Endothelial cell of umbilical vein (primary cell): ENCODE data around the gene ACTL7B. TPM values are rescaled to one million over a fixed set of nuclear protein-coding genes. Genes with fewer than 3 reads are reported as not detected.

Experiments used
- BruUV-seq: library from RNA; stranded (reverse); fragments of 400-500 nt; replicated peaks from 2 replicates; lab custom pipeline; 2021; lab: Mats Ljungman, UMichigan
- CTCF ChIA-PET: fragments of 300-600, 350-600 bp; sonication (Branson Sonifier 250); formaldehyde crosslinking; loops from one replicate; lab custom pipeline; 2021; ENCODE audit warnings: antibody characterized with exemption, inconsistent platforms; lab: Charles Lee
- POLR2A ChIA-PET: fragments of 300-600, 350-600 bp; sonication (Branson Sonifier 250); formaldehyde crosslinking; loops from one replicate; lab custom pipeline; 2021; ENCODE audit warnings: antibody characterized with exemption, inconsistent platforms; lab: Charles Lee
- DNase-seq: peaks from one replicate; pipeline ENCODE4 v3.0.0-alpha.2; 2011; ENCODE audit warnings: low read depth, low spot score
- FAIRE-seq: peaks from 2 replicates; lab custom pipeline; 2011; peaks lifted over from hg19 to GRCh38; lab: Jason Lieb, UNC
- H2AFZ ChIP-seq: 2 replicates; pipeline ENCODE4 v1.6.0; 2012; ENCODE audit warnings: low read depth, low read length, control low read depth, inconsistent platforms
- H3K27ac ChIP-seq: 2 replicates; pipeline ENCODE4 v1.5.1; 2011; ENCODE audit warnings: low read depth, mild to moderate bottlenecking, control low read depth, low read length, moderate library complexity; ENCODE audit not compliant: insufficient read depth
- H3K27me3 ChIP-seq, 2 experiments: 2 replicates each; pipeline versions ENCODE4 v1.6.0 to v1.6.1; 2011; ENCODE audit warnings: low read length in 2 of 2, mixed read lengths in 1 of 2; ENCODE audit not compliant: control insufficient read depth in 2 of 2, insufficient read depth in 2 of 2
- H3K36me3 ChIP-seq, 2 experiments: 2 replicates in 1 of 2; 3 replicates in 1 of 2; pipeline ENCODE4 v1.5.1; 2011; ENCODE audit warnings: low read length in 2 of 2, mild to moderate bottlenecking in 1 of 2, moderate library complexity in 1 of 2; ENCODE audit not compliant: control insufficient read depth in 2 of 2, insufficient read depth in 2 of 2; ENCODE audit errors: extremely low read depth in 1 of 2
- H3K4me1 ChIP-seq: 3 replicates; pipeline ENCODE4 v1.5.1; 2011; ENCODE audit warnings: mild to moderate bottlenecking, low read length; ENCODE audit not compliant: control insufficient read depth, insufficient read depth; ENCODE audit errors: extremely low read depth
- H3K4me2 ChIP-seq: 2 replicates; pipeline ENCODE4 v1.6.1; 2011; ENCODE audit warnings: low read length, control low read depth, mixed read lengths; ENCODE audit not compliant: insufficient read depth
- H3K4me3 ChIP-seq, 3 experiments: fragments of 200-600 bp in 1 of 3; sonication (generic), shearing (Covaris generic) in 1 of 3; replicated peaks in 1 of 3; 2 replicates each; pipeline ENCODE4 v1.5.1; 2011 to 2016; ENCODE audit warnings: control low read depth in 3 of 3, low read length in 3 of 3, mild to moderate bottlenecking in 2 of 3, inconsistent platforms in 1 of 3, low read depth in 1 of 3, moderate library complexity in 1 of 3; ENCODE audit not compliant: insufficient read depth in 1 of 3
- H3K79me2 ChIP-seq: 2 replicates; pipeline ENCODE4 v1.6.0; 2012; ENCODE audit warnings: low read length, inconsistent platforms; ENCODE audit not compliant: control insufficient read depth, insufficient read depth
- H3K9ac ChIP-seq: replicated peaks from 2 replicates; pipeline ENCODE3; 2011; ENCODE audit warnings: low read length, control low read depth; ENCODE audit not compliant: insufficient read depth; ENCODE audit errors: extremely low read depth
- H3K9me1 ChIP-seq: replicated peaks from 3 replicates; pipeline ENCODE4 v1.6.0; 2011; ENCODE audit warnings: mild to moderate bottlenecking, low read length; ENCODE audit not compliant: control insufficient read depth, insufficient read depth; ENCODE audit errors: extremely low read depth
- H3K9me3 ChIP-seq: replicated peaks from 2 replicates; pipeline ENCODE4 v1.5.1; 2012; ENCODE audit warnings: low read length, inconsistent platforms; ENCODE audit not compliant: control insufficient read depth, insufficient read depth
- H4K20me1 ChIP-seq: replicated peaks from 2 replicates; pipeline ENCODE3; 2011; ENCODE audit warnings: mild to moderate bottlenecking, low read length; ENCODE audit not compliant: control insufficient read depth, insufficient read depth; ENCODE audit errors: extremely low read depth
- EZH2 ChIP-seq: IDR thresholded peaks from 2 replicates; pipeline ENCODE4 v1.6.1; 2012; ENCODE audit warnings: borderline replicate concordance, low read depth, mild to moderate bottlenecking, moderate library complexity, low read length, inconsistent platforms; ENCODE audit not compliant: severe bottlenecking
- FOS ChIP-seq: IDR thresholded peaks from 2 replicates; pipeline ENCODE4 v1.6.1; 2011; ENCODE audit warnings: mild to moderate bottlenecking, low read length, moderate library complexity, borderline replicate concordance; ENCODE audit not compliant: insufficient read depth
- GATA2 ChIP-seq: IDR thresholded peaks from 2 replicates; pipeline ENCODE4 v1.7.0; 2011; ENCODE audit warnings: low read depth, mild to moderate bottlenecking, moderate library complexity, mixed read lengths, low read length; ENCODE audit not compliant: insufficient read length, insufficient read depth
- JUN ChIP-seq: IDR thresholded peaks from 2 replicates; pipeline ENCODE4 v1.6.1; 2011; ENCODE audit warnings: borderline replicate concordance, low read depth; ENCODE audit not compliant: insufficient read length, insufficient read depth
- MYC ChIP-seq: IDR thresholded peaks from one replicate; pipeline ENCODE4 v1.6.1; 2011; ENCODE audit warnings: mild to moderate bottlenecking, low read depth, low read length
- POLR2A ChIP-seq: IDR thresholded peaks from 2 replicates; pipeline ENCODE4 v1.6.1; 2012; ENCODE audit warnings: low read depth, mild to moderate bottlenecking, control low read depth, low read length
- POLR2AphosphoS5 ChIP-seq: IDR thresholded peaks from 2 replicates; pipeline ENCODE4 v1.6.1; 2012; ENCODE audit warnings: low read depth, mild to moderate bottlenecking, control low read depth, low read length, moderate library complexity; ENCODE audit not compliant: insufficient read depth
- dilution Hi-C: fragments of 300-500 bp; cut with MboI; formaldehyde crosslinking; loops from one replicate; pipeline ENCODE4 v1.15.0; 2019; ENCODE audit warnings: low sequenced_read_pairs; ENCODE audit not compliant: extremely low pct_ligation_motif_present
- intact Hi-C: fragments of 100-400 bp; cut with micrococcal nuclease; formaldehyde crosslinking; loops from one replicate; pipeline ENCODE4 v1.10.0; 2022
- polyA plus RNA-seq, 4 experiments: library from polyadenylated mRNA; depleted of rRNA in 3 of 4; stranded (reverse) in 3 of 4; unstranded in 1 of 4; fragments of >200 nt; gene quantifications; 2 replicates each; pipeline versions ENCODE4 v1.2.1 to v1.2.3, GENCODE V29; 2011 to 2012; ENCODE audit warnings: missing spikeins in 1 of 4
- total RNA-seq: library from RNA; stranded (reverse); gene quantifications from 2 replicates; pipeline ENCODE4 v1.2.3, GENCODE V29; 2021
- TF ChIP-seq, protein P1 (sequence below): IDR thresholded peaks from 2 replicates; pipeline ENCODE4 v1.6.1; 2011; ENCODE audit not compliant: insufficient read depth, insufficient read length
- TF ChIP-seq, protein P2 (sequence below), 2 donors: IDR thresholded peaks; 1 replicate in 1 of 2; 2 replicates in 1 of 2; pipeline ENCODE4 v1.5.1; 2011; ENCODE audit warnings: low read length in 2 of 2, mild to moderate bottlenecking in 2 of 2, moderate library complexity in 2 of 2, control low read depth in 1 of 2, inconsistent platforms in 1 of 2, low read depth in 1 of 2; ENCODE audit not compliant: insufficient read depth in 1 of 2; ENCODE audit errors: extremely low read depth in 1 of 2

The ACTL7B gene
- total and polyA plus RNA-seq, 2 donors (not counting 3 experiments of a cell fraction or from before 2014, with no cell fraction given): not detected

- H3K36me3 ChIP-seq: no peaks in the 10 kb centered on the region
- intact Hi-C loops (loop anchor here (5.0 kb wide), 1 partner anchor 548 kb away; no protein-coding TSS in a partner anchor), dilution Hi-C loops (no loop called here)
- H3K27me3 ChIP-seq: peaks cover 0 to 2% of the 10 kb centered on the region in 2 experiments
- H3K79me2 ChIP-seq: no peaks in the 10 kb centered on the region
- TF ChIP-seq POLR2A: no peak
- ChIA-PET POLR2A (no interaction called here), CTCF (interaction anchor here (1.1 kb wide), 1 partner anchor 100 kb away, joined by 3 read pairs; no protein-coding TSS in a partner anchor)
- no peaks in the 10 kb centered on the region for H4K20me1 ChIP-seq
- H3K4me1 ChIP-seq: no peaks in the 10 kb centered on the region
- H3K4me3 ChIP-seq: no peak overlapping the region
- no peak overlapping the region for H2AFZ ChIP-seq
- H3K9ac ChIP-seq: no peak overlapping the region
- no peaks in the 10 kb centered on the region for H3K9me3 ChIP-seq
- no TSS peak for BruUV-seq
- no peaks in the 10 kb centered on the region for H3K9me1 ChIP-seq
- FAIRE-seq (no peak), DNase-seq (no peak)
- H3K4me2 ChIP-seq: no peak overlapping the region
- H3K27ac ChIP-seq: no peak overlapping the region
Measured at GRCh38 chr9:108854094-108854493, 1.7 kb downstream of the ACTL7B start.

DNA sequence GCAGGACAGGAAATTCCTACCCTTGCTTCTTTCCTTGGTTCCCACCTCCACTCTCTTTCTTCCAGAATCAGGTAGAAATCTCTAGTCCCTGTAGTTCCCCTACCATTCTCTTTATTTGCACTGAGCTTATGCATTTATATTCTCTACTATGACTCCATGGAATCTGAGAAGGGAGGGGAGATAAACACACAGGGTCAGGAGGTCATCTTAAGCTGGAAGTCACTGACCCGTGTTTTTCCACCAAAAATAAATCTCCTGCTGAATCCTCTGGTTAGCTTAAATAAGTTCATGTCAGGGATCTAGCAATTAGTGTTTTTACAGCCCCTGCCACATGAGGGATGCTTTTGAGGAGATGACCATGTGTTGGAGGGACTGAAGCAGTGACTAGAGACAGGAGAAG is 3.7 kb downstream of the ACTL7B start:
- BruUV-seq: no TSS peak
- Histone ChIP-seq H3K9me1 (no peaks in the 10 kb centered on the region), H3K27ac (no peak overlapping the region), H3K9ac (no peak overlapping the region), H2AFZ (no peak overlapping the region), H3K4me2 (no peak overlapping the region), H3K4me1 (no peaks in the 10 kb centered on the region), H3K4me3 (no peak overlapping the region), H3K27me3 (peaks cover 0 to 2% of the 10 kb centered on the region in 2 experiments), H3K36me3 (no peaks in the 10 kb centered on the region), H3K9me3 (no peaks in the 10 kb centered on the region), H3K79me2 (no peaks in the 10 kb centered on the region), H4K20me1 (no peaks in the 10 kb centered on the region)
- intact Hi-C loops: loop anchor here (5.0 kb wide), 1 partner anchor 550 kb away; no protein-coding TSS in a partner anchor
- ChIA-PET CTCF (interaction anchor here (1.4 kb wide), 1 partner anchor 102 kb away, joined by 9 read pairs; no protein-coding TSS in a partner anchor), POLR2A (no interaction called here)
- no peak for FAIRE-seq
- TF ChIP-seq, protein P1, sequence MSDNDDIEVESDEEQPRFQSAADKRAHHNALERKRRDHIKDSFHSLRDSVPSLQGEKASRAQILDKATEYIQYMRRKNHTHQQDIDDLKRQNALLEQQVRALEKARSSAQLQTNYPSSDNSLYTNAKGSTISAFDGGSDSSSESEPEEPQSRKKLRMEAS: no peak
- TF ChIP-seq JUN (no peak), GATA2 (no peak), MYC (no peak), POLR2A (no peak), POLR2AphosphoS5 (no peak), EZH2 (no peak), FOS (no peak)
- TF ChIP-seq, protein P2, sequence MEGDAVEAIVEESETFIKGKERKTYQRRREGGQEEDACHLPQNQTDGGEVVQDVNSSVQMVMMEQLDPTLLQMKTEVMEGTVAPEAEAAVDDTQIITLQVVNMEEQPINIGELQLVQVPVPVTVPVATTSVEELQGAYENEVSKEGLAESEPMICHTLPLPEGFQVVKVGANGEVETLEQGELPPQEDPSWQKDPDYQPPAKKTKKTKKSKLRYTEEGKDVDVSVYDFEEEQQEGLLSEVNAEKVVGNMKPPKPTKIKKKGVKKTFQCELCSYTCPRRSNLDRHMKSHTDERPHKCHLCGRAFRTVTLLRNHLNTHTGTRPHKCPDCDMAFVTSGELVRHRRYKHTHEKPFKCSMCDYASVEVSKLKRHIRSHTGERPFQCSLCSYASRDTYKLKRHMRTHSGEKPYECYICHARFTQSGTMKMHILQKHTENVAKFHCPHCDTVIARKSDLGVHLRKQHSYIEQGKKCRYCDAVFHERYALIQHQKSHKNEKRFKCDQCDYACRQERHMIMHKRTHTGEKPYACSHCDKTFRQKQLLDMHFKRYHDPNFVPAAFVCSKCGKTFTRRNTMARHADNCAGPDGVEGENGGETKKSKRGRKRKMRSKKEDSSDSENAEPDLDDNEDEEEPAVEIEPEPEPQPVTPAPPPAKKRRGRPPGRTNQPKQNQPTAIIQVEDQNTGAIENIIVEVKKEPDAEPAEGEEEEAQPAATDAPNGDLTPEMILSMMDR (IDR thresholded peaks at IDR 0.05; ENCODE audit: extremely low read depth in 1 of 2, insufficient read depth in 1 of 2, low read depth in 1 of 2, low read length in 2 of 2): no peak
- no peak for DNase-seq
- dilution Hi-C loops: no loop called here
